Omental fat pad (tissue), 4 donors: ENCODE measurements around the gene NDRG3. TPM values are rescaled to one million over a fixed set of nuclear protein-coding genes. Genes with fewer than 3 reads are reported as not detected.
"Not testable (repeated sequence)": the region's sequence is repeated elsewhere in the genome, so short reads cannot be mapped to it uniquely, and the experiment has no call there.

ENCODE experiments used
- ATAC-seq: fragments of 150-250 bp; one replicate; pipeline ENCODE4 v1.9.1; 2016; ENCODE audit warnings: mild to moderate bottlenecking, moderate library complexity; ENCODE audit not compliant: low FRiP score
- DNase-seq: peaks from one replicate; pipeline ENCODE4 v3.0.0-alpha.2; 2019; ENCODE audit warnings: low spot score
- total RNA-seq, 4 donors: library from RNA; depleted of rRNA; stranded (reverse); fragments of >200 nt; gene quantifications; one replicate each; pipeline ENCODE4 v1.1.0, GENCODE V29; 2016
- TF ChIP-seq, protein P1 (sequence below), 3 donors: fragments of 450-650 bp; IDR thresholded peaks; one replicate each; pipeline ENCODE4 v1.5.1; 2016 to 2017; ENCODE audit warnings: antibody characterized with exemption in 3 of 3, mild to moderate bottlenecking in 3 of 3, moderate library complexity in 2 of 3

Gene NDRG3
- total RNA-seq, 4 donors from 2014 or later: 9.5 to 16.4 (median 14.3) TPM

DNA sequence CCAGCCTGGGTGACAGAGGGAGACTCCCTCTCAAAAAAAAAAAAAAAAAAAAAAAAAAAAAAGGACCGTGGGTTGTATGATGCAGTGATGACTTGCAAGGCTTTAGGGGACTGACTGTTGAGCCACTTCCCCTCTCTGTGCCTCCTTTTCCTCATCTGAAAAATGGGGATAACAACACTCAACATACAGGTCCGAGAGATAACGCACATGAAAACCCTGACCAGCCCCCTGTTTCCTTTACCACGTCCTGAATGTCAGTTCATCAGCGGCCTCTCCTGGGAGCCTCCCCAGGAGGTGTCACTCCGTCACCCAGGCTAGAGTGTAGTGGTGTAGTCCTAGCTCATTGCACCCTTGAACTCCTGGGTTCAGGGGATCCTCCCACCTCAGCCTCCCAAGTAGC lies 103.8 kb downstream of the NDRG3 start:
- DNase-seq (no peak), ATAC-seq (no peak)
- TF ChIP-seq, protein P1, sequence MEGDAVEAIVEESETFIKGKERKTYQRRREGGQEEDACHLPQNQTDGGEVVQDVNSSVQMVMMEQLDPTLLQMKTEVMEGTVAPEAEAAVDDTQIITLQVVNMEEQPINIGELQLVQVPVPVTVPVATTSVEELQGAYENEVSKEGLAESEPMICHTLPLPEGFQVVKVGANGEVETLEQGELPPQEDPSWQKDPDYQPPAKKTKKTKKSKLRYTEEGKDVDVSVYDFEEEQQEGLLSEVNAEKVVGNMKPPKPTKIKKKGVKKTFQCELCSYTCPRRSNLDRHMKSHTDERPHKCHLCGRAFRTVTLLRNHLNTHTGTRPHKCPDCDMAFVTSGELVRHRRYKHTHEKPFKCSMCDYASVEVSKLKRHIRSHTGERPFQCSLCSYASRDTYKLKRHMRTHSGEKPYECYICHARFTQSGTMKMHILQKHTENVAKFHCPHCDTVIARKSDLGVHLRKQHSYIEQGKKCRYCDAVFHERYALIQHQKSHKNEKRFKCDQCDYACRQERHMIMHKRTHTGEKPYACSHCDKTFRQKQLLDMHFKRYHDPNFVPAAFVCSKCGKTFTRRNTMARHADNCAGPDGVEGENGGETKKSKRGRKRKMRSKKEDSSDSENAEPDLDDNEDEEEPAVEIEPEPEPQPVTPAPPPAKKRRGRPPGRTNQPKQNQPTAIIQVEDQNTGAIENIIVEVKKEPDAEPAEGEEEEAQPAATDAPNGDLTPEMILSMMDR (IDR thresholded peaks at IDR 0.05): no peak

DNA sequence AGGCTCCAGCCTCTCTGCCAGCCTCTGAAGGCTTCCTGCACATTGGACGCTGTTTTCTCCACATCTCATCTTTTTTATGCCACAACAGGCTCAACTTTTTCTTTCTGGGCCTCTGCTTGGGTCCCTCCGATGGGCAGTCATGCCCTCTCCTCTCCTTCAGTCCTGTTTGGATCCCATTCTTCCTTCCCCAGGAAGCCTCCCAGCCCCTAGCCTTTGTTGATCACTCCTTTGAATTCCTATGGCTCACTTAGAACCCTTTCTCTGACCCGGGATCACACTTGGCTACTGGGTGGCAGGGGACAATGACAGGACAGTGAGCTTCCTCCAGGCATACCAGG lies 104.4 kb downstream of the NDRG3 start:
- no peak for DNase-seq
- TF ChIP-seq, protein P1 (IDR thresholded peaks at IDR 0.05): no peak
- ATAC-seq: no peak

DNA sequence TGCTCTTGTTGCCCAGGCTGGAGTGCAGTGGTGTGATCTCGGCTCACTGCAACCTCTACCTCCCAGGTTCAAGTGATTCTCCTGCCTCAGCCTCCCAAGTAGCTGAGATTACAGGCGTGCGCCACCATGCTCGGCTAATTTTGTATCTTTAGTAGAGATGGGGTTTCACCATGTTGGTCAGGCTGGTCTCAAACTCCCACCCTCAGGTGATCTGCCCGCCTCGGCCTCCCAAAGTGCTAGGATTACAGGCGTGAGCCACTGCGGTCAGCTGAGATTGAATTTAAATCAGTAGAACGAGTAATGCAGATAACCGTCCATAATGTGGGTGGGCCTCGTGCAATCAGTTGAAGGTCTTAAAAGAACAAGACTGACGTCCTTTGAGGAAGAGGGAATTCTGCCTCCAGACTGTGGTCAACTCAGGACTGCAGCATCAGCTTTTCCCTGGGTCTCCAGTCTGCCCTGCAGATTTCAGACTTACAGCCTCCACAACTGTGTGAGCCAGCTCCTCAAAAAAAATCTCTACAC lies 107.0 kb downstream of the NDRG3 start:
- not testable (repeated sequence) for DNase-seq, ATAC-seq

DNA sequence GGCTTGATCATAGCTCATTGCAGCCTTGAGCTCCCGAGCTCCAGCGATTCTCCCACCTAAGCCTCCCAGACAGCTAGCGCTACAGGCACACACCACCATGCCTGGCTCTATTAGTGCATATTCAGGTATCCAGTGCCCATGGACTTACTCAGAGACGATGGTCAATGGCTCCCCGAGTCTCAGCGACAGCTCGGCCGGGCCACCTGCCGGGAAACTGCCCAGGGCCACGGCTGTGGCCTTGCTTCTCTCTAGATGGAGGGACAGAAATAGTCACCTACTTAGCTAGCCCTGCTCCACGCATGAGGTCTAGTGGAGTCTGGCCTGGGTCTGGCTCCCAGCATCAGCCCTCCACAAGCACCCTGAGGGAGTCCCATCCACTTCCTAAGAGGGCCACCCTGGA lies 111.5 kb downstream of the NDRG3 start:
- ATAC-seq: no peak
- TF ChIP-seq, protein P1 (IDR thresholded peaks at IDR 0.05): no peak
- no peak for DNase-seq

DNA sequence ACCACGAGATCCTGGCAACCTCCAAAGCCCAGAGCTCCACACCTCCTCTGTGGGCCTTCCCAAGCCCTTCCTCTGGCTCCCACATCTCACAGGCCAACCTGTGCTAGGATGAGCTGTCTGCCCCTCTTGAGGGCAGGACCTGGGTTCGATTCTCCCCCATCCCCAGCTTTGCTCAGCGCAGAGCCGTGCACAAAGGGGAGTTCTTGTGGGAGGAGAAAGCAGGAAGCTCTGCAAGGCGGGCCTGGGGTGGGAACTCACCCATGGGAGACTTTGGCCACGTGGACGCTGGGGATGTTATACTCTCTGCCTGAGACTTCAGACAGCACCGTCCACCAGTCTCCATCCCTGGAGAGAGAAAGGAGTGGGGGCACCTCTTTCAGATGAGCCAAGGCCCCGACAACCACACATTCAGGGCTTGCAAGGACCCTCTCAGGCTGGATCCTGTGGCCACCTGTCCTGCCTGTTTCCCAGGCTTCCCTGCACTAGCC lies 112.6 kb downstream of the NDRG3 start:
- ATAC-seq (no peak), DNase-seq (no peak)
- TF ChIP-seq, protein P1 (IDR thresholded peaks at IDR 0.05): no peak

DNA sequence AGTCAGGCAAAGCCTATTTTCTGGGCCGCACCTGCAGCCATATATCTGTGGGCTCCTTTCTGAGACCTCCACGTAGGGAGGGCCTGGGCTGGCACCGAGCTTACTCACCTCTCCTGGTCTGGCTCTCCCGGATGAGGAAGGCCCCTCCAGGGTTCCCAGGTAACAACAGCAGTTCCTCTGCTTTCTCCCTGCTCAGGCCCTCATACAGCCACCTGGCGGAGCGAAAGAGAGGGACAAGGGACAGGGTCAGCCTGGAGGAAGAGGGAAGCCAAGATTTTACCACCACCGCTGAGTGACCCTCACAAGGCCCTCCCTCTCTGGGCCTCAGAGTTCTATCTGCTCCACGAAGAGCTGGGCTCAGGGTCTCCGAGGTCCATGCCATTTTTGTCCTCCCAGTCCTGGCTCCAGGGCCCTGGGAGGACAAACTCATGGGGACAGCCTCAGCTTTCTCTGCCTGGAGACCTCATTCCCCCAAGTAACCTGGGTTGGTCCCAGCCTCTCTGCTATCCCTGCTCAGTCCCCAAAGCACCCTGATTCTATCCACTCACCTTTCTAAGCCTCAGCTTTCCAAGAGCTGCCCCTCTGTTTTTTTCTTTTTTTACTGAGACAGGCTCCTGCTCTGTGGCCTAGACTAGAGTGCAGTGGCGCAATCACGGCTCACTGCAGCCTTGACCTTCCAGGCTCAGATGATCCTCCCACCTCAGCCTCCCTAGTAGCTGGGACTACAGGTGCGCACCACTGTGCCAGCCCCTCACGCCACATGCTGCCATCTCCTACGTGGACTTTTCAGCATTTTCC lies 113.2 kb downstream of the NDRG3 start:
- no peak for ATAC-seq
- DNase-seq: no peak

DNA sequence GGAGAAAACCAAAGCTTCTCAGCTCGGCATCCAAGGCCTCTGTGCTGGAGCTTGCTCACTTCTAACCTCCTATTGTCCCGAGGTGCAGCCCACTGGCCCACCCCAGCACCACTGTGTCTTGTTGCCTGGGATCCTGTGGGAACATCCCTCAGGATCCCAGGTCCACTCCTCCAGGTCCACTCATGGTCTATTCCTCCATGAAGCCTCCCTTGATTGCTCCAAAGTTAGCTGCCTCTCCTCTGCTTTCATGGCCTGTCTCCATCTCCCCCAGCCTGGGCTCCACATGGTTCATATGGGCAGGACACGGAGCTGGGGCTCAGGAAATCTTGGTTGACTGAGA lies 113.8 kb downstream of the NDRG3 start:
- DNase-seq (no peak), ATAC-seq (no peak)
- TF ChIP-seq, protein P1 (IDR thresholded peaks at IDR 0.05): no peak

More for the DNA sequence above, 113.2 kb downstream of the NDRG3 start:
- TF ChIP-seq, protein P1 (IDR thresholded peaks at IDR 0.05): no peak
